ENCODE data around the gene CD68.

GRCh38 chr17:7589204-7589868 is 9.9 kb downstream of the CD68 start:
- TF ChIP-seq CTCF (IDR thresholded peaks at IDR 0.05; ENCODE audit: low read depth, low read length) (no peak), POLR2A (IDR thresholded peaks at IDR 0.05; ENCODE audit: extremely low read depth, insufficient read length) (no peak), MAX (IDR thresholded peaks at IDR 0.05; ENCODE audit: low read depth, low read length) (no peak)

Measured in NB4 (cell line).